ENCODE data around the gene PLA2G4E.

PLA2G4E gene

DNA sequence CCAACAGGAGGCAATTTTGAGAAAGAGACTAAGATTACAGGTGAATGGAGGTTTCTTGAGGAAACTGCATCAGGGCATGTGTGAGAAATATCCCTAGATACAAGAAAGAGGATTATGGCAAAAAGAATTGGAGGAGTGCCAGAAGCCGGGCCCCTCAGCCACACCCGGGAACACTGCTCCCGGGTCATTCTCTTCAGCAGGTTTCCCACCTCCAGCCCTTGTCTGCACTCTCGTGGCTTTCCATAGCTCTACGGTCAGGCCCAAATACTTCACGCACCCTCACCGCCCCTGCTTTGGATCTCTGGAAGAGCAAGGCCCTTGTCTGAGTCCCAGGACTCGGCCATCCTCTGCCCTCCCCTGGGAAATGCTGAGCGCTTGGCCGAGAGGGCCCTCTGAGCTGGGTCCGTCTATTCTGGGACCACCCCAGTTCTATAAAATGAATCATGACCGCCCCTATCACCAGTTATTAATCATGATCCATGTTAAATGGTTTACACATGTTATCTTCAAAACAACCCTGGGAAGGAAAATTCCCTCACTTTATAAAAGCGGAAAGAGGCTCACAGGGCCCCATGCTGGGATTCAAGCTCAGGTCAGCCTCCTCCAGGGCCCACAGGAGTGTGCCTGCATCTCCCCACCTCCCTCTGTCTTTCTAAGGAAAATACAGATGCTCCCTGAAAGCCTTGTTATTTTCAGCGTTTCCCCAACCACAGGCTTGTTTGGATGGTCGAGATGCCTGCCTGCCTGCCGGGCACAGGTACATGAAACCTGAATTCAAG lies 88.1 kb downstream of the PLA2G4E start:
- DNase-seq: no peak

GRCh38 chr15:41932101-41932500 lies 88.7 kb downstream of the PLA2G4E start:
- DNase-seq: no peak
